Measurements from ENCODE around the gene REXO4. TPM values are rescaled to one million over a fixed set of nuclear protein-coding genes. Genes with fewer than 3 reads are reported as not detected.

The REXO4 gene
- total and polyA plus RNA-seq, 2 of the 13 experiments (the other 11 are each of a cell fraction or from before 2014, with no cell fraction given): 18.5 to 30.4 TPM

DNA sequence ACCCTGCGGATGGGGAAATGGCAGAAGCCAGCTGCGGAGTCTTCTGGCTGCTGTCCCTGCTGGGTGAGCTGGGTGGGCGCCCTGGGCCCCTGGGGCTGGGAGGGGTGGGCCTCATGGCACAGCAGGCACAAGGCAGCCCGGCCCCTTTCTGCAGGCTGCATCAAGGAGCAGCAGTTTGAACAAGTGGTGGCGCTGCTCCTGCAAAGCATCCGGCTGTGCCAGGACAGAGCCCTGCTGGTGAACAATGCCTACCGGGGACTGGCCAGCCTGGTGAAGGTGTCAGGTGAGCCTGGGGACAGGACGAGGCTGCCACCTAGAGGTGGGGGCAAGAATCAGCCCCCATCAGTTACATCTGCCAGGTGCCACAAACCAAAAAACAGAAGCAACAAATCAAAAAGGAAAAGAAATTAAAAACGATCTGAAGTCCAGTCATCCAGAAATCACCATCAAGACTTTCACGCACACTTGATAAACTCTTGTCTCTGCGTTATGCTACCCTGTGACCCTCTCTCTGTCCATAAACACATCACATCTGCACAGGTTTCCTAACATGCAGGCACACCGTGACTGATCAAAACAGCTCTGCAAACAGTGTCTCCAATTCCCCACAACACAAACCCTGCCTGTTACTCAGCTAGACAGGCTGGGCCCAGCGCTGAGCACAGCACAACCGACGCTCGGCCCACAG is 13.9 kb downstream of the REXO4 start:
- Histone ChIP-seq H3K79me2 (ENCODE audit: insufficient read depth, low read length) (no peaks in the 10 kb centered on the region), H3K9me3 (ENCODE audit: low read length) (no peaks in the 10 kb centered on the region), H4K20me1 (ENCODE audit: insufficient read depth, low read length) (0 out of 2 replicates have a peak, but pooled peaks cover 4% of the 10 kb centered on the region), H3K27ac (ENCODE audit: extremely low read length, insufficient read depth, low read length) (no peak overlapping the region), H3K27me3 (ENCODE audit: control insufficient read depth in 1 of 2, insufficient read depth in 2 of 2, low read length in 2 of 2) (no peaks in the 10 kb centered on the region), H3K9ac (ENCODE audit: insufficient read depth, low read depth, low read length) (no peak overlapping the region), H3K4me2 (ENCODE audit: low read depth, low read length) (no peak overlapping the region), H2AFZ (ENCODE audit: low read length) (no peak overlapping the region), H3K4me3 (replicated peaks in 1 of 3; ENCODE audit: insufficient read depth in 1 of 3, low read depth in 2 of 3, low read length in 3 of 3) (no peak overlapping the region), H3K36me3 (replicated peaks in 1 of 2; ENCODE audit: control insufficient read depth in 1 of 2, insufficient read depth in 2 of 2, low read length in 2 of 2) (peaks cover 14 to 30% of the 10 kb centered on the region in 2 experiments; a peak in 4 of 5 replicates), H3K4me1 (ENCODE audit: insufficient read depth, low read length) (peaks cover 8% of the 10 kb centered on the region)
- ATAC-seq: peak; percentile 58
- POLR2A ChIA-PET: interaction anchor here (1.0 to 1.2 kb wide), 2 partner anchors 40 to 75 kb away, joined by 3 to 4 read pairs; partner anchors contain the start of gene SLC2A6
- FAIRE-seq: no peak
- intact Hi-C loops (cut with micrococcal nuclease; ENCODE audit: unreplicated experiment): loop anchor here (1.0 kb wide), 1 partner anchor 44 kb away; no protein-coding TSS in a partner anchor
- no TSS peak for BruUV-seq (replicated peaks)
- in situ Hi-C loops (cut with HindIII; ENCODE audit: extremely low pct_ligation_motif_present, low pct_unique_long_range_greater_than_20kb): no loop called here
- WGBS (ENCODE audit: low lambda C conversion rate): 79% methylated on average over 16 of the region's 16 CpGs
- CTCF ChIA-PET (ENCODE audit: low intra/inter-chr PET ratio, low total read pairs): interaction anchor here (0.7 to 1.7 kb wide), 6 partner anchors 45 to 218 kb away, joined by 3 to 7 read pairs (median 3); partner anchors contain the start of genes SURF1 and SURF2
- DNase-seq (ENCODE audit: low spot score): peak; percentile 52
- TF ChIP-seq NKX3-1 (CRISPR knock-in tag; IDR thresholded peaks at IDR 0.05) (no peak), TSC22D2 (CRISPR knock-in tag; IDR thresholded peaks at IDR 0.05; ENCODE audit: borderline replicate concordance) (no peak), SUZ12 (IDR thresholded peaks at IDR 0.05; ENCODE audit: low read depth, low read length) (no peak), HMGA1 (CRISPR knock-in tag; conservative IDR thresholded peaks at IDR 0.05) (no peak), ZNF629 (CRISPR knock-in tag; conservative IDR thresholded peaks at IDR 0.05) (no peak), ZNF121 (CRISPR knock-in tag; IDR thresholded peaks at IDR 0.05) (no peak), RCOR2 (CRISPR knock-in tag; IDR thresholded peaks at IDR 0.05) (no peak), RAD21 (CRISPR knock-in tag; IDR thresholded peaks at IDR 0.05) (peak; percentile 74), RFX5 (IDR thresholded peaks at IDR 0.05; ENCODE audit: low read depth, low read length) (no peak), ZNF530 (CRISPR knock-in tag; IDR thresholded peaks at IDR 0.05; ENCODE audit: low read depth) (no peak), HIVEP1 (CRISPR knock-in tag; IDR thresholded peaks at IDR 0.05) (no peak), ZNF879 (CRISPR knock-in tag; IDR thresholded peaks at IDR 0.05) (no peak)
- TF ChIP-seq, protein P1, sequence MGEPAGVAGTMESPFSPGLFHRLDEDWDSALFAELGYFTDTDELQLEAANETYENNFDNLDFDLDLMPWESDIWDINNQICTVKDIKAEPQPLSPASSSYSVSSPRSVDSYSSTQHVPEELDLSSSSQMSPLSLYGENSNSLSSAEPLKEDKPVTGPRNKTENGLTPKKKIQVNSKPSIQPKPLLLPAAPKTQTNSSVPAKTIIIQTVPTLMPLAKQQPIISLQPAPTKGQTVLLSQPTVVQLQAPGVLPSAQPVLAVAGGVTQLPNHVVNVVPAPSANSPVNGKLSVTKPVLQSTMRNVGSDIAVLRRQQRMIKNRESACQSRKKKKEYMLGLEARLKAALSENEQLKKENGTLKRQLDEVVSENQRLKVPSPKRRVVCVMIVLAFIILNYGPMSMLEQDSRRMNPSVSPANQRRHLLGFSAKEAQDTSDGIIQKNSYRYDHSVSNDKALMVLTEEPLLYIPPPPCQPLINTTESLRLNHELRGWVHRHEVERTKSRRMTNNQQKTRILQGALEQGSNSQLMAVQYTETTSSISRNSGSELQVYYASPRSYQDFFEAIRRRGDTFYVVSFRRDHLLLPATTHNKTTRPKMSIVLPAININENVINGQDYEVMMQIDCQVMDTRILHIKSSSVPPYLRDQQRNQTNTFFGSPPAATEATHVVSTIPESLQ (CRISPR knock-in tag; conservative IDR thresholded peaks at IDR 0.05): no peak
- TF ChIP-seq, protein P2, sequence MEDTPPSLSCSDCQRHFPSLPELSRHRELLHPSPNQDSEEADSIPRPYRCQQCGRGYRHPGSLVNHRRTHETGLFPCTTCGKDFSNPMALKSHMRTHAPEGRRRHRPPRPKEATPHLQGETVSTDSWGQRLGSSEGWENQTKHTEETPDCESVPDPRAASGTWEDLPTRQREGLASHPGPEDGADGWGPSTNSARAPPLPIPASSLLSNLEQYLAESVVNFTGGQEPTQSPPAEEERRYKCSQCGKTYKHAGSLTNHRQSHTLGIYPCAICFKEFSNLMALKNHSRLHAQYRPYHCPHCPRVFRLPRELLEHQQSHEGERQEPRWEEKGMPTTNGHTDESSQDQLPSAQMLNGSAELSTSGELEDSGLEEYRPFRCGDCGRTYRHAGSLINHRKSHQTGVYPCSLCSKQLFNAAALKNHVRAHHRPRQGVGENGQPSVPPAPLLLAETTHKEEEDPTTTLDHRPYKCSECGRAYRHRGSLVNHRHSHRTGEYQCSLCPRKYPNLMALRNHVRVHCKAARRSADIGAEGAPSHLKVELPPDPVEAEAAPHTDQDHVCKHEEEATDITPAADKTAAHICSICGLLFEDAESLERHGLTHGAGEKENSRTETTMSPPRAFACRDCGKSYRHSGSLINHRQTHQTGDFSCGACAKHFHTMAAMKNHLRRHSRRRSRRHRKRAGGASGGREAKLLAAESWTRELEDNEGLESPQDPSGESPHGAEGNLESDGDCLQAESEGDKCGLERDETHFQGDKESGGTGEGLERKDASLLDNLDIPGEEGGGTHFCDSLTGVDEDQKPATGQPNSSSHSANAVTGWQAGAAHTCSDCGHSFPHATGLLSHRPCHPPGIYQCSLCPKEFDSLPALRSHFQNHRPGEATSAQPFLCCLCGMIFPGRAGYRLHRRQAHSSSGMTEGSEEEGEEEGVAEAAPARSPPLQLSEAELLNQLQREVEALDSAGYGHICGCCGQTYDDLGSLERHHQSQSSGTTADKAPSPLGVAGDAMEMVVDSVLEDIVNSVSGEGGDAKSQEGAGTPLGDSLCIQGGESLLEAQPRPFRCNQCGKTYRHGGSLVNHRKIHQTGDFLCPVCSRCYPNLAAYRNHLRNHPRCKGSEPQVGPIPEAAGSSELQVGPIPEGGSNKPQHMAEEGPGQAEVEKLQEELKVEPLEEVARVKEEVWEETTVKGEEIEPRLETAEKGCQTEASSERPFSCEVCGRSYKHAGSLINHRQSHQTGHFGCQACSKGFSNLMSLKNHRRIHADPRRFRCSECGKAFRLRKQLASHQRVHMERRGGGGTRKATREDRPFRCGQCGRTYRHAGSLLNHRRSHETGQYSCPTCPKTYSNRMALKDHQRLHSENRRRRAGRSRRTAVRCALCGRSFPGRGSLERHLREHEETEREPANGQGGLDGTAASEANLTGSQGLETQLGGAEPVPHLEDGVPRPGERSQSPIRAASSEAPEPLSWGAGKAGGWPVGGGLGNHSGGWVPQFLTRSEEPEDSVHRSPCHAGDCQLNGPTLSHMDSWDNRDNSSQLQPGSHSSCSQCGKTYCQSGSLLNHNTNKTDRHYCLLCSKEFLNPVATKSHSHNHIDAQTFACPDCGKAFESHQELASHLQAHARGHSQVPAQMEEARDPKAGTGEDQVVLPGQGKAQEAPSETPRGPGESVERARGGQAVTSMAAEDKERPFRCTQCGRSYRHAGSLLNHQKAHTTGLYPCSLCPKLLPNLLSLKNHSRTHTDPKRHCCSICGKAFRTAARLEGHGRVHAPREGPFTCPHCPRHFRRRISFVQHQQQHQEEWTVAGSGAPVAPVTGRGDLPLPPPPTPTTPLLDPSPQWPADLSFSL (CRISPR knock-in tag; IDR thresholded peaks at IDR 0.05): no peak
- TF ChIP-seq, protein P3, sequence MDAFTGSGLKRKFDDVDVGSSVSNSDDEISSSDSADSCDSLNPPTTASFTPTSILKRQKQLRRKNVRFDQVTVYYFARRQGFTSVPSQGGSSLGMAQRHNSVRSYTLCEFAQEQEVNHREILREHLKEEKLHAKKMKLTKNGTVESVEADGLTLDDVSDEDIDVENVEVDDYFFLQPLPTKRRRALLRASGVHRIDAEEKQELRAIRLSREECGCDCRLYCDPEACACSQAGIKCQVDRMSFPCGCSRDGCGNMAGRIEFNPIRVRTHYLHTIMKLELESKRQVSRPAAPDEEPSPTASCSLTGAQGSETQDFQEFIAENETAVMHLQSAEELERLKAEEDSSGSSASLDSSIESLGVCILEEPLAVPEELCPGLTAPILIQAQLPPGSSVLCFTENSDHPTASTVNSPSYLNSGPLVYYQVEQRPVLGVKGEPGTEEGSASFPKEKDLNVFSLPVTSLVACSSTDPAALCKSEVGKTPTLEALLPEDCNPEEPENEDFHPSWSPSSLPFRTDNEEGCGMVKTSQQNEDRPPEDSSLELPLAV (CRISPR knock-in tag; conservative IDR thresholded peaks at IDR 0.05; ENCODE audit: low read depth): no peak
